Progenitor cell of endocrine pancreas (in vitro differentiated cells): ENCODE results near the gene AGPAT4. TPM values are rescaled to one million over a fixed set of nuclear protein-coding genes. Genes with fewer than 3 reads are reported as not detected.

Experiments used
- DNase-seq: peaks from one replicate; pipeline ENCODE4 v3.0.0; 2021; ENCODE audit warnings: low spot score; ENCODE audit not compliant: unreplicated experiment
- H3K27ac Mint-ChIP-seq: 2 replicates; pipeline ENCODE4 v1.8.0; 2021; ENCODE audit warnings: mild to moderate bottlenecking, moderate library complexity, mixed read lengths
- H3K27me3 Mint-ChIP-seq: 2 replicates; pipeline ENCODE4 v1.8.0; 2021; ENCODE audit warnings: mixed read lengths
- H3K36me3 Mint-ChIP-seq: 2 replicates; pipeline ENCODE4 v1.8.0; 2022; ENCODE audit warnings: mixed read lengths; ENCODE audit not compliant: insufficient read depth
- H3K4me1 Mint-ChIP-seq: 2 replicates; pipeline ENCODE4 v1.8.0; 2021; ENCODE audit warnings: low read depth, mixed read lengths
- H3K4me3 Mint-ChIP-seq: 2 replicates; pipeline ENCODE4 v1.8.0; 2021; ENCODE audit warnings: low read depth, mild to moderate bottlenecking, moderate library complexity, mixed read lengths
- H3K9me3 Mint-ChIP-seq: 2 replicates; pipeline ENCODE4 v1.8.0; 2021; ENCODE audit warnings: low read depth, mixed read lengths
- CTCF ChIP-seq: fragments of 200-600 bp; sonication (generic); IDR thresholded peaks from one replicate; pipeline ENCODE4 v1.5.0; 2021; ENCODE audit warnings: antibody characterized with exemption, mild to moderate bottlenecking; ENCODE audit not compliant: unreplicated experiment
- total RNA-seq: library from RNA; stranded (reverse); gene quantifications from 2 replicates; pipeline ENCODE4 v1.2.1, GENCODE V29; 2021

The AGPAT4 gene
- total RNA-seq, 1 donor from 2014 or later = 43.7 TPM

GRCh38 chr6:161245363-161245762, 28.5 kb downstream of the AGPAT4 start:
- no peaks in the 10 kb centered on the region for H3K27me3 Mint-ChIP-seq
- H3K27ac Mint-ChIP-seq = no peak overlapping the region
- H3K4me1 Mint-ChIP-seq = peaks cover 6% of the 10 kb centered on the region
- peaks cover 13% of the 10 kb centered on the region for H3K36me3 Mint-ChIP-seq
- no peak for DNase-seq
- H3K4me3 Mint-ChIP-seq = no peak overlapping the region
- peaks cover 10% of the 10 kb centered on the region for H3K9me3 Mint-ChIP-seq
- TF ChIP-seq CTCF = no peak

- Mint-ChIP-seq H3K4me1 (peaks cover 6% of the 10 kb centered on the region), H3K36me3 (peaks cover 11% of the 10 kb centered on the region), H3K27ac (no peak overlapping the region), H3K9me3 (peaks cover 8% of the 10 kb centered on the region), H3K4me3 (no peak overlapping the region), H3K27me3 (no peaks in the 10 kb centered on the region)
- no peak for TF ChIP-seq CTCF
- DNase-seq = no peak
Measured at GRCh38 chr6:161244725-161245124, 29.1 kb downstream of the AGPAT4 start.

GRCh38 chr6:161242779-161243693, 30.8 kb downstream of the AGPAT4 start:
- Mint-ChIP-seq H3K27ac (no peak overlapping the region), H3K4me1 (peaks cover 5% of the 10 kb centered on the region), H3K4me3 (no peak overlapping the region), H3K9me3 (no peaks in the 10 kb centered on the region), H3K36me3 (peaks cover 2% of the 10 kb centered on the region), H3K27me3 (no peaks in the 10 kb centered on the region)
- DNase-seq = no peak
- no peak for TF ChIP-seq CTCF

GRCh38 chr6:161242113-161242512, 31.7 kb downstream of the AGPAT4 start:
- TF ChIP-seq CTCF = no peak
- H3K27me3 Mint-ChIP-seq = no peaks in the 10 kb centered on the region
- H3K9me3 Mint-ChIP-seq = no peaks in the 10 kb centered on the region
- H3K4me1 Mint-ChIP-seq = peaks cover 4% of the 10 kb centered on the region
- H3K27ac Mint-ChIP-seq = no peak overlapping the region
- peaks cover 2% of the 10 kb centered on the region for H3K36me3 Mint-ChIP-seq
- DNase-seq = no peak
- no peak overlapping the region for H3K4me3 Mint-ChIP-seq

GRCh38 chr6:161239001-161239400, 34.9 kb downstream of the AGPAT4 start:
- H3K9me3 Mint-ChIP-seq = no peaks in the 10 kb centered on the region
- DNase-seq = no peak
- H3K27ac Mint-ChIP-seq = no peak overlapping the region
- H3K4me3 Mint-ChIP-seq = no peak overlapping the region
- peaks cover 5% of the 10 kb centered on the region for H3K36me3 Mint-ChIP-seq
- H3K27me3 Mint-ChIP-seq = no peaks in the 10 kb centered on the region
- H3K4me1 Mint-ChIP-seq = peaks cover 4% of the 10 kb centered on the region
- TF ChIP-seq CTCF = no peak
